Activated CD4-positive, alpha-beta T cell treated with anti-CD3 and anti-CD28 coated beads for 1 hour (primary cell): ENCODE measurements around the gene ZNF775.

ENCODE experiments used
- DNase-seq: peaks from one replicate; pipeline ENCODE4 v3.0.0-alpha.2; 2020

The ZNF775 gene

GRCh38 chr7:150369748-150370501 lies 9.2 kb upstream of the ZNF775 start:
- DNase-seq, result no peak

GRCh38 chr7:150370612-150371071 lies 8.5 kb upstream of the ZNF775 start:
- DNase-seq, result no peak

- DNase-seq, result no peak
These were observed 7.8 kb upstream of the ZNF775 start for GRCh38 chr7:150371131-150371995.

DNA sequence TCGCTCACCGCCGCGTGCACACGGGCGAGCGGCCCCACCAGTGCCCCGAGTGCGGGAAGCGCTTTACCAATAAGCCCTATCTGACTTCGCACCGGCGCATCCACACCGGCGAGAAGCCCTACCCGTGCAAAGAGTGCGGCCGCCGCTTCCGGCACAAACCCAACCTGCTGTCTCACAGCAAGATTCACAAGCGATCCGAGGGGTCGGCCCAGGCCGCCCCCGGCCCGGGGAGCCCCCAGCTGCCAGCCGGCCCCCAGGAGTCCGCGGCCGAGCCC lies 7.2 kb upstream of the ZNF775 start:
- DNase-seq, result no peak

DNA sequence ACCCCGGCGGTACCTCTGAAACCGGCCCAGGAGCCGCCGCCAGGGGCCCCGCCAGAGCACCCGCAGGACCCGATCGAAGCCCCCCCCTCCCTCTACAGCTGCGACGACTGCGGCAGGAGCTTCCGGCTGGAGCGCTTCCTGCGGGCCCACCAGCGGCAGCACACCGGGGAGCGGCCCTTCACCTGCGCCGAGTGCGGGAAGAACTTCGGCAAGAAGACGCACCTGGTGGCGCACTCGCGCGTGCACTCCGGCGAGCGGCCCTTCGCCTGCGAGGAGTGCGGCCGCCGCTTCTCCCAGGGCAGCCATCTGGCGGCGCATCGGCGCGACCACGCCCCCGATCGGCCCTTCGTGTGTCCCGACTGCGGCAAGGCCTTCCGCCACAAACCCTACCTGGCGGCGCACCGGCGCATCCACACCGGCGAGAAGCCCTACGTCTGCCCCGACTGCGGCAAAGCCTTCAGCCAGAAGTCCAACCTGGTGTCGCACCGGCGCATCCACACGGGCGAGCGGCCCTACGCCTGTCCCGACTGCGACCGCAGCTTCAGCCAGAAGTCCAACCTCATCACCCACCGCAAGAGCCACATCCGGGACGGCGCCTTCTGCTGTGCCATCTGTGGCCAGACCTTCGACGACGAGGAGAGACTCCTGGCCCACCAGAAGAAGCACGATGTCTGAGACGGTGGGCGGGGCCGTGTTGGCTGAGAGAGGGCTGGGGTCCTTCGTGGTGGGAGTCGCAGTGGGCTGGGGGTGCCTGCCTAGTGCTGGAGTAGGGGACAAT lies 6.7 kb upstream of the ZNF775 start:
- no peak for DNase-seq

DNA sequence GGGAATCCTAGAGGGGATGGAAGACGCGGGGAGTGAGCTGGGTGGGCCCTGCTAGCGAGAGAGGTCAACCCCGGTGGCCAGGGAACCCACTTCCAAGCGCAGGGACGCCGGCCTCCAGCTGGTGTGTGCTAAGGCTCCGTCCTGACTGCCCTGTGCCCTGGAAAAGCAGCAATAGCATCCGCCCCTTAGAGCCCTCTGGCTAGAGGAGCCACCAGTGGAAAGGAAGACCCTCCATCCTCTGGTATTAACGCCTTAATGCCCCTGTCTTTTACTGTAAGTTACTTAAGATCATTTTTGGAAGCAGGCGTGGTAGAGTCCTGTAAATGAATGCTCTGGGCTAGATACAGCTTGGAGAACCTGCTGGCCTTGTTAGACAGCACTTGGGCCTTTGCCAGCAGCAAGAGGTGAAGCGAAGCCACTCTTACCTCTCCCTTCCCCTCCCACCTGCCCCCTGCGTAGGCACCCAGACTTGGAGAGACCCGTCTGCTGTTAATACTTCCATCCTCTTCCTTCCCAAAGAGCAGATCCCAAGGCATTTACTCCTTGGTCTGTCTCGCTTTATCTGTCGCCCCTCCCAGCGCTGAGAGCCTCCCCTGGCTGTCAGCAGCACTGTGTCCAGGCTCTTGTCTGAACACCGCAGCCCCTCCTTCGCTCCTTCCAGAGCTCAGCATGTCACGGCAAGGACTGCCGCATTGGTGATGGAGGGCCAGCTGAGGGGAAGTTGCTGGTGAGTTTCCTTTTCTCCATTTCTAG lies 5.9 kb upstream of the ZNF775 start:
- DNase-seq, result no peak

DNA sequence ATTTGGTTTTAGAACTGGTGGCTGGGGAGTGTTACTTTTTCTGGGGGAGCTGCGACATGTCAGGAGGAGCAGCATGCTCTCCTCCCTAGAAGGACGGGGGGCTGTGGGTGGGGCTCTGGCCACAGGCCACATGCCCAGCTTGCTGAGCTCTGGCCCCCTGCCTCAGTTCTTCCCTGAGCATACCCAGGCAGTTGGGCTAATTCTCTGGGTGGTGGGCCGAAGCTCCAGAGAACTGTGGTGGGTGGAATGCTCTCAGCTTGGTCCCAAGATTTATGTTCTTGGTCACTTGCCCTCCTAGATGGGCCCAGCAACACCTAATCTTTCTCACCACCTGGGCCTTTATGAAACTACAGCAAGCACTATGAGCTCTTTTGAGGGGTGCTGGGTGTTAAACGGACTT lies 5.1 kb upstream of the ZNF775 start:
- no peak for DNase-seq

DNA sequence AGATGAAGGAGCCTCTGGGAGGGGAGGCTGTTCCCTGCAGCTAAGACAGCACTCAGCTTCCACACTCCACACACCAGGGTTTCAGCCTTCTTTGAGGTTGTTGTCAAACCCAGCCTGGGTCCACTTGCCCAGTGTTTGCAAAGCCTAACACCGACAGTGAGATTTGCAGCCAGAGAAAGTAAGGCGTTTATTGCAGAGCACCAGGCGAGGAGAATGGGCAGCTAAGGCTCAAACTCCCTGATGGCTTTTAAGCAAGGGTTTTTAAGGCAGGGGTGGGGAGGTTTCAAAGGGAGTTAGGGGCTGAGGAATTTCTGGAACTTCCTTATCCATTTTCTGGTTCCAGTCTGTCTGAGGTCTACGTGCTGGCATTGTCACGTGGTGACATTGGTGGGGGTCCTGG lies 4.7 kb upstream of the ZNF775 start:
- DNase-seq, result no peak

- no peak for DNase-seq
These were observed 3.2 kb upstream of the ZNF775 start for GRCh38 chr7:150375662-150376521.

- DNase-seq, result no peak
These were observed 2.6 kb upstream of the ZNF775 start for GRCh38 chr7:150376560-150376959.

DNA sequence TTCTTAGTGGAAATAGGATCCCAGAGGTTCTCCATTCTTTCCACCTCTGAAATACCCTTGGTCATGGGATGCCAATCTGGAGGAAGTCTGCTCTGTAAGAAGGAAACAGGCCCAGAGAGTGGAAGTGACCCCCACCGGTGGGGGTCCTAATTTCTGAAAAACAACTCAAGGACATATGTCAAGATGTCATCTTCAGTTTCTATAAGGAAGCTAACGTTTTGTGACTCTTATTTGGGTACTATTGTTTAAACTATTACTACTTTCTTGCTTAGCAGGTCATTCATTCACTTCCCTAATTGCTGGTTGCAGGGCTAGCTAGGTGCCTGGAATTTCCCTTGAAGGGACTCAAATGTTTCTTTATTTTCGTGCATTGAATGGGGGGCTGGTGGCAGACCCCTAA lies 1.9 kb upstream of the ZNF775 start:
- DNase-seq, result no peak

- DNase-seq, result no peak
These were observed 1.5 kb upstream of the ZNF775 start for GRCh38 chr7:150377635-150378034.

- peak; percentile 24 for DNase-seq
These were observed 846 bp upstream of the ZNF775 start for GRCh38 chr7:150378115-150378852.

DNA sequence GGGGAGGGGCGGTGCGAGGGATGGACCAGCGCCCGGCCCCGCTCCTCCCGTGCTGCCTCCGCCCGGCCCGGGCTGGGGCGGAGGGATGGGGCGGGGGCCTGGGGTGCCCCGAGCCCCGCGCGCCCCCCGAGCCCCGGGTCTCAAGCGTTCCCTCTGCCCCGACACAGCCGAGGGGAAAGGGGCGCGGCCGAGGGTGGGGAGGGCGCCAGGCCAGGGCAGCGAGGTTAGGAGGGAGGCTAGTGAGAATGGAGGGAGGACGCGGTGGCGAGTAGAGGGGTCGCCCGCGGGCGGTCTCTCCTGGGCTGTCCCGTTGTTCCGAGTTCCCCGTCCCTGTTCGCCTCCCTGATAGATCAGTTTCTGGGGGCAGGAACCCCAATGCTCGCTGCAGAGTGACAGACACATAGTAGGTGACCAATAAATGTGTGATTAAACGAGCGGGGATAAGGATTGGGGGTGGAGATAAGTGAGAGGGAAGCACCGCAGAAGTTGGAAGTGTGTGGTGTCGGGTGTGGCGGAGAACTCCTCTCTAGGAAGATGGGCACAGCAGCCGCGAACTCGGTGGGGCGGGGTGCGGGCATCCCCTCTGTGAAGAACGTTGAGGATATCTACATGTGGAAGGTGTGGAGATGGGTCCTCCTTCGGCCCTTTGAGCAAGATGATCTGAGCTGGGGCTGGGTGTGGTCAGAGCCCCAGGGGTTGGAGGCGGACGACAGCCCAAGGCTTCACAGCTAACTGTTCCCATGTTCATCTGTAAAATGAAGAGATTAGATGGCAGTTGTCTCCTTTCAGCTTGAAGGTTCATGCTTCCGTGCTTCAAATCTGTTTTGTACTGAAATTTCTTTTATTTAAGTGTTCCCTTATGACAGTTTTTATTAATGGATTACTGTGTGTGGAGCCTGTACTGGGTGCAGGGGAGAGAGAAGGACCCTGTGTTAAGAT lies 580 bp downstream of the ZNF775 start:
- no peak for DNase-seq

DNA sequence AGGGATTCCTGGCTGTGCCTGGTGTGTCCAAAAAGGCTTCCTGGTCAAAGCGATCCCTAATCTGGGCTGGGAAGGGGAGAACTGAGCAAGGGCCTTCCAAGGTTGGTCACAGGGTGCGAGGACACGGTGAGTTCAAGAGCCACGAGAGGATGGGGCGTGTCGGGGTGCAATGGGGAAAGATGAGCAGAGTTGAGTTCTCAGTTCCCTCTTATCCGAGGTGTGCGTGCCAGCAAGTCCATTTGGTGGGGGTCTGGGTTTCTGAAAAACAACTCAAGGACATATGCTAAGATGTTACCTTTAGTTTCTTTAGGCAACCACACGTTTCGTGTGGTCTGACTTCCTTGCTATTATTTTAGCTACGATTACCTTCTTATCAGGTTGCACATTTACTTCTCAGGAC lies 1.3 kb downstream of the ZNF775 start:
- no peak for DNase-seq

GRCh38 chr7:150381096-150381495 lies 2.0 kb downstream of the ZNF775 start:
- no peak for DNase-seq

- no peak for DNase-seq
These were observed 2.6 kb downstream of the ZNF775 start for GRCh38 chr7:150381785-150382122.

- no peak for DNase-seq
These were observed 3.2 kb downstream of the ZNF775 start for GRCh38 chr7:150382123-150382843.

- no peak for DNase-seq
These were observed 3.7 kb downstream of the ZNF775 start for GRCh38 chr7:150382844-150383225.
